Loucy (cell line): ENCODE data around the gene RPS19BP1.
"Not testable (repeated sequence)": the region's sequence is repeated elsewhere in the genome, so short reads cannot be mapped to it uniquely, and the experiment has no call there.

Experiments used
- CTCF ChIP-seq: fragments of 200-600 bp; sonication (generic); conservative IDR thresholded peaks from 2 replicates; pipeline ENCODE4 v1.5.1; 2014; ENCODE audit warnings: mild to moderate bottlenecking, antibody characterized with exemption, low read length
- EZH2phosphoT487 ChIP-seq: fragments of 200-600 bp; IDR thresholded peaks from 2 replicates; pipeline ENCODE4 v1.6.1; 2018; ENCODE audit warnings: antibody characterized with exemption, mild to moderate bottlenecking, moderate library complexity, borderline replicate concordance

GRCh38 chr22:39507021-39507420 lies 25.5 kb downstream of the RPS19BP1 start:
- TF ChIP-seq CTCF, EZH2phosphoT487: not testable (repeated sequence)
